Peyer's patch (tissue), 4 donors: ENCODE measurements around the gene MYPN. TPM values are rescaled to one million over a fixed set of nuclear protein-coding genes. Genes with fewer than 3 reads are reported as not detected.
A peak's percentile ranks its signal among the peaks of the same experiment; 100 is the strongest.
"Not testable (repeated sequence)": the region's sequence is repeated elsewhere in the genome, so short reads cannot be mapped to it uniquely, and the experiment has no call there.

Source experiments
- DNase-seq, 3 donors: peaks; one replicate each; pipeline ENCODE4 v3.0.0-alpha.2; 2017 to 2019
- H3K27ac ChIP-seq, 4 donors: fragments of 200-600 bp; sonication (generic); one replicate each; pipeline ENCODE4 v1.5.1; 2016 to 2019
- H3K27me3 ChIP-seq, 2 donors: fragments of 200-600 bp; sonication (generic); one replicate each; pipeline ENCODE4 v1.5.1; 2019
- H3K36me3 ChIP-seq, 3 donors: fragments of 200-600 bp; sonication (generic); one replicate each; pipeline ENCODE4 v1.5.1; 2016 to 2019
- H3K4me1 ChIP-seq, 4 donors: fragments of 200-600 bp; sonication (generic); one replicate each; pipeline ENCODE4 v1.5.1; 2016 to 2019
- H3K4me3 ChIP-seq, 4 donors: fragments of 200-600 bp; sonication (generic); 1 replicate in 3 of 4; 2 replicates in 1 of 4; pipeline ENCODE4 v1.5.1; 2016 to 2019; ENCODE audit warnings: mild to moderate bottlenecking in 1 of 4
- H3K9me3 ChIP-seq, 4 donors: fragments of 200-600 bp; sonication (generic); one replicate each; pipeline ENCODE4 v1.5.1; 2016 to 2019; ENCODE audit warnings: mild to moderate bottlenecking in 1 of 4
- CTCF ChIP-seq, 6 experiments: fragments of 450-650 bp in 4 of 6; fragments of 200-600 bp in 2 of 6; sonication (generic) in 1 of 6; IDR thresholded peaks; one replicate each; pipeline ENCODE4 v1.5.1; 2017 to 2019; ENCODE audit warnings: antibody characterized with exemption in 6 of 6, mild to moderate bottlenecking in 3 of 6, moderate library complexity in 1 of 6
- POLR2A ChIP-seq, 2 donors: fragments of 450-650 bp; IDR thresholded peaks; one replicate each; pipeline ENCODE4 v1.5.1; 2017; ENCODE audit warnings: antibody characterized with exemption in 2 of 2, mild to moderate bottlenecking in 2 of 2, moderate library complexity in 2 of 2
- total RNA-seq, 4 donors: library from RNA; depleted of rRNA; stranded (reverse); fragments of >200 nt; gene quantifications; one replicate each; pipeline ENCODE4 v1.1.0, GENCODE V29; 2016

MYPN gene
- total RNA-seq, 4 donors from 2014 or later = 0.13 TPM; not detected in 3

GRCh38 chr10:68074775-68075549, 34.3 kb upstream of the MYPN start, which contains the start of gene HERC4:
HERC4 (minus strand) TSS chr10:68075283; CDS start chr10:68073108, 2,175 bp downstream.
- Histone ChIP-seq H3K4me3 (peak within 1 kb of the TSS; percentile 78 to 100 (median 86)), H3K36me3 (no peaks in the 10 kb centered on the region), H3K9me3 (no peaks in the 10 kb centered on the region), H3K4me1 (peaks cover 0 to 36% (median 9%) of the 10 kb centered on the region in 4 donors), H3K27ac (peak within 1 kb of the TSS; percentile 94 to 100 (median 97)), H3K27me3 (no peaks in the 10 kb centered on the region)
- DNase-seq = peak; percentile 87 to 97 (median 96)
- TF ChIP-seq CTCF (IDR thresholded peaks at IDR 0.05) = peak in 2 of 6 experiments; percentile 1 to 8
- peak; percentile 71 to 79 for TF ChIP-seq POLR2A (IDR thresholded peaks at IDR 0.05)

GRCh38 chr10:68075550-68076004, 33.7 kb upstream of the MYPN start:
- no peak for TF ChIP-seq CTCF (IDR thresholded peaks at IDR 0.05)
- TF ChIP-seq POLR2A (IDR thresholded peaks at IDR 0.05) = no peak
- no peaks in the 10 kb centered on the region for H3K9me3 ChIP-seq
- H3K27me3 ChIP-seq = no peaks in the 10 kb centered on the region
- no peak for DNase-seq
- no peaks in the 10 kb centered on the region for H3K36me3 ChIP-seq
- peak overlapping the region; percentile 78 to 100 (median 86) for H3K4me3 ChIP-seq
- peak overlapping the region; percentile 94 to 100 (median 97) for H3K27ac ChIP-seq
- peaks cover 0 to 36% (median 9%) of the 10 kb centered on the region in 4 donors for H3K4me1 ChIP-seq

GRCh38 chr10:68076081-68076480, 33.2 kb upstream of the MYPN start:
- not testable (repeated sequence) for H3K9me3 ChIP-seq, H3K36me3 ChIP-seq, H3K4me3 ChIP-seq, DNase-seq, H3K27ac ChIP-seq, H3K27me3 ChIP-seq
- H3K4me1 ChIP-seq = peaks cover 0 to 33% (median 9%) of the 10 kb centered on the region in 4 donors

GRCh38 chr10:68077026-68077425, 32.3 kb upstream of the MYPN start:
- H3K36me3 ChIP-seq = no peaks in the 10 kb centered on the region
- no peaks in the 10 kb centered on the region for H3K27me3 ChIP-seq
- no peak for TF ChIP-seq POLR2A (IDR thresholded peaks at IDR 0.05)
- TF ChIP-seq CTCF (IDR thresholded peaks at IDR 0.05) = no peak
- no peak overlapping the region for H3K27ac ChIP-seq
- H3K4me3 ChIP-seq = no peak overlapping the region
- H3K9me3 ChIP-seq = no peaks in the 10 kb centered on the region
- no peak for DNase-seq
- peaks cover 0 to 24% (median 9%) of the 10 kb centered on the region in 4 donors for H3K4me1 ChIP-seq

- no peak overlapping the region for H3K27ac ChIP-seq
- no peak for TF ChIP-seq CTCF (IDR thresholded peaks at IDR 0.05)
- no peaks in the 10 kb centered on the region for H3K36me3 ChIP-seq
- no peak overlapping the region for H3K4me3 ChIP-seq
- no peak for DNase-seq
- H3K4me1 ChIP-seq = peaks cover 0 to 6% (median 2%) of the 10 kb centered on the region in 4 donors
- H3K27me3 ChIP-seq = no peaks in the 10 kb centered on the region
- H3K9me3 ChIP-seq = no peaks in the 10 kb centered on the region
Measured at GRCh38 chr10:68079434-68079833, 29.9 kb upstream of the MYPN start.

- Histone ChIP-seq H3K4me1 (no peaks in the 10 kb centered on the region), H3K36me3 (no peaks in the 10 kb centered on the region), H3K4me3 (no peak overlapping the region), H3K27ac (no peak overlapping the region), H3K9me3 (no peaks in the 10 kb centered on the region), H3K27me3 (no peaks in the 10 kb centered on the region)
- no peak for DNase-seq
- TF ChIP-seq POLR2A (IDR thresholded peaks at IDR 0.05) (no peak), CTCF (IDR thresholded peaks at IDR 0.05) (no peak)
Measured at GRCh38 chr10:68080853-68081431, 28.3 kb upstream of the MYPN start.
